ENCODE results near the gene IFNA13. TPM values are rescaled to one million over a fixed set of nuclear protein-coding genes. Genes with fewer than 3 reads are reported as not detected.

IFNA13 gene
- total and polyA plus RNA-seq, 2 of the 13 experiments (the other 11 are each of a cell fraction or from before 2014, with no cell fraction given): not detected

- TF ChIP-seq ARID4A (CRISPR knock-in tag; IDR thresholded peaks at IDR 0.05; ENCODE audit: borderline replicate concordance) (no peak), SIN3A (IDR thresholded peaks at IDR 0.05; ENCODE audit: borderline replicate concordance, low read depth, low read length) (no peak), ZNF24 (IDR thresholded peaks at IDR 0.05) (no peak), ZNF33B (CRISPR knock-in tag; IDR thresholded peaks at IDR 0.05) (no peak), DMTF1 (CRISPR knock-in tag; IDR thresholded peaks at IDR 0.05) (no peak), IRF2 (CRISPR knock-in tag; IDR thresholded peaks at IDR 0.05) (no peak), SOX5 (CRISPR knock-in tag; IDR thresholded peaks at IDR 0.05; ENCODE audit: borderline replicate concordance) (no peak), ZNF234 (CRISPR knock-in tag; conservative IDR thresholded peaks at IDR 0.05) (no peak), ZNF567 (CRISPR knock-in tag; IDR thresholded peaks at IDR 0.05; ENCODE audit: borderline replicate concordance) (no peak), POLR2AphosphoS2 (IDR thresholded peaks at IDR 0.05; ENCODE audit: low read depth, low read length) (no peak)
These were observed 10.1 kb downstream of the IFNA13 start (continued) for GRCh38 chr9:21357479-21358460.
